Peyer's patch (tissue), 4 donors: ENCODE measurements around the gene KIAA1671.

ENCODE experiments used
- CTCF ChIP-seq, 6 experiments: fragments of 450-650 bp in 4 of 6; fragments of 200-600 bp in 2 of 6; sonication (generic) in 1 of 6; IDR thresholded peaks; one replicate each; pipeline ENCODE4 v1.5.1; 2017 to 2019; ENCODE audit warnings: antibody characterized with exemption in 6 of 6, mild to moderate bottlenecking in 3 of 6, moderate library complexity in 1 of 6
- POLR2A ChIP-seq, 2 donors: fragments of 450-650 bp; IDR thresholded peaks; one replicate each; pipeline ENCODE4 v1.5.1; 2017; ENCODE audit warnings: antibody characterized with exemption in 2 of 2, mild to moderate bottlenecking in 2 of 2, moderate library complexity in 2 of 2

- TF ChIP-seq POLR2A (IDR thresholded peaks at IDR 0.05): no peak
- no peak for TF ChIP-seq CTCF (IDR thresholded peaks at IDR 0.05)
Observed at GRCh38 chr22:25062386-25063085, 110.0 kb downstream of the KIAA1671 start.
